Measurements from ENCODE around the gene FIP1L1.

The FIP1L1 gene

DNA sequence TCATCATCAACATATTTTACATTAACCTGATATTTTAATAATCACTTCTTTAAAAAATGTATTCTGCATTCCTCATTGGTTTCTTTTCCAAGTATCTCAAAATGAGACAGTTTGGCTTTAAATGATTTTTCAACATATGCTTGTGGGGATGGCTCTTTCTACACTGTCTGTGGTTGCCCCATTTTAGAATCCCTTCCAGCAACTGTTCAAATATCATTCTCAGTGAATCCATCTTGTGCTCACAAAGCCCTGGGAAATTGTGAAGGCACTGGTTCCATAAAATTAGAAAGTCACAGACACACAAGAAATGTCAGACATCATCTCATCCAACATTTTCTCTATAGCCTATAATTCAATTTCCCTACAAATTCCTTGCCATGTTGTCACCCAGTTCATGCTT, 110.3 kb downstream of the FIP1L1 start:
- Histone ChIP-seq H3K4me1 (ENCODE audit: insufficient read depth, low read length, poor library complexity, severe bottlenecking) (no peaks in the 10 kb centered on the region), H4K20me1 (ENCODE audit: insufficient read depth, low read length, poor library complexity, severe bottlenecking) (no peaks in the 10 kb centered on the region), H2AFZ (ENCODE audit: low read length) (no peak overlapping the region), H3K36me3 (ENCODE audit: insufficient read depth, low read length) (no peaks in the 10 kb centered on the region), H3K79me2 (ENCODE audit: insufficient read depth, low read length) (no peaks in the 10 kb centered on the region), H3K9ac (ENCODE audit: low read depth, low read length, poor library complexity, severe bottlenecking) (no peak overlapping the region), H3F3A (ENCODE audit: low read depth) (no peaks in the 10 kb centered on the region), H3K9me3 (ENCODE audit: insufficient read depth, low read depth, low read length) (no peaks in the 10 kb centered on the region), H3K9me2 (replicated peaks; ENCODE audit: low read depth, low read length) (no peaks in the 10 kb centered on the region), H3K4me2 (ENCODE audit: low read depth, low read length, poor library complexity, severe bottlenecking) (no peak overlapping the region), H3K4me3 (ENCODE audit: low read length, poor library complexity, severe bottlenecking) (no peak overlapping the region), H3K27me3 (ENCODE audit: insufficient read depth, low read length, poor library complexity, severe bottlenecking) (no peaks in the 10 kb centered on the region)
- TF ChIP-seq CTCF (conservative IDR thresholded peaks at IDR 0.05; ENCODE audit: low read length) (no peak), EZH2phosphoT487 (IDR thresholded peaks at IDR 0.05; ENCODE audit: borderline replicate concordance) (no peak)

GRCh38 chr4:53489279-53489889, 111.9 kb downstream of the FIP1L1 start:
- Histone ChIP-seq H4K20me1 (ENCODE audit: insufficient read depth, low read length, poor library complexity, severe bottlenecking) (no peaks in the 10 kb centered on the region), H3K9me2 (replicated peaks; ENCODE audit: low read depth, low read length) (no peaks in the 10 kb centered on the region), H3K9me3 (ENCODE audit: insufficient read depth, low read depth, low read length) (no peaks in the 10 kb centered on the region), H3F3A (ENCODE audit: low read depth) (no peaks in the 10 kb centered on the region), H2AFZ (ENCODE audit: low read length) (no peak overlapping the region), H3K36me3 (ENCODE audit: insufficient read depth, low read length) (no peaks in the 10 kb centered on the region), H3K79me2 (ENCODE audit: insufficient read depth, low read length) (no peaks in the 10 kb centered on the region), H3K27me3 (ENCODE audit: insufficient read depth, low read length, poor library complexity, severe bottlenecking) (no peaks in the 10 kb centered on the region), H3K4me1 (ENCODE audit: insufficient read depth, low read length, poor library complexity, severe bottlenecking) (no peaks in the 10 kb centered on the region), H3K4me3 (ENCODE audit: low read length, poor library complexity, severe bottlenecking) (no peak overlapping the region), H3K9ac (ENCODE audit: low read depth, low read length, poor library complexity, severe bottlenecking) (no peak overlapping the region), H3K4me2 (ENCODE audit: low read depth, low read length, poor library complexity, severe bottlenecking) (no peak overlapping the region)
- no peak for TF ChIP-seq EZH2phosphoT487 (IDR thresholded peaks at IDR 0.05; ENCODE audit: borderline replicate concordance)
- TF ChIP-seq CTCF (conservative IDR thresholded peaks at IDR 0.05; ENCODE audit: low read length): no peak

DNA sequence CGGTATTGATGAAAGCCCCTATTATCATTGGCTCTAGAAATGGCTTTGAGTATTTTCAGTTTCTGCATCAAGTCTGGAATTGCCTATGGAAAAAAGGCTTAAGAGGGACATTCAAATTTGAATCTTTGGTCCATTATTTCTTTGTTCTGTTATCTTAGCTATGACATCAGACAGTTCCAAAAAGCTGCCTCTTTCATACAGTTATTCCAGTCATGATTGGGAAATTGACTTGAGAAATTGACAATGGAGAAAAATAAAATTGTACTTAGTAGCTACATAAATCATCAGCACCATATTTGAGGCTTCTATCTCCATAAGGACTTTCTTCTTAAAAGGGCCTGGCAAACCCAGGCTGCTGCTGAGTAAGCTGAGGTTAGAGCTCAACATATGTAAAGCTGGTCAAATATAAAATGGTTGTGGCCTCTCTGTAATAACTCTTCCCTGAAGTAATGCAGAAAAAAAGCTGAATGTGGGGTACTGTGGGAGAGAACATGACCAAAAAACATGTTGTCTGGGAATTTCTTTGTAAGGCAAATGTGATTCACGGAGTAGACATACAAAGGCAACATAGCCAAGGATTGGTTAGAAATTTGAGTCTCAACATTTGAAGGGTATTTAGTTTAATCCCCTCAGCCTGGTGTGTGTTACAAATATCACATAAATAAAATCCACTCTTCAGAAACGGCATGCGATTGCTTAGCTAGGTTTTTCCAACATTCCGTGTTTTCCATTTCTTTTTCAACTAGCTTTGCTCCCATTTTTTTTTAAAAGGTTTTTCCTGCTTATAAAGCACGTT, 112.9 kb downstream of the FIP1L1 start:
- Histone ChIP-seq H4K20me1 (ENCODE audit: insufficient read depth, low read length, poor library complexity, severe bottlenecking) (no peaks in the 10 kb centered on the region), H3K27me3 (ENCODE audit: insufficient read depth, low read length, poor library complexity, severe bottlenecking) (no peaks in the 10 kb centered on the region)

More for the DNA sequence above, 112.9 kb downstream of the FIP1L1 start:
- no peaks in the 10 kb centered on the region for H3K4me1 ChIP-seq (ENCODE audit: insufficient read depth, low read length, poor library complexity, severe bottlenecking)
- no peak overlapping the region for H3K4me3 ChIP-seq (ENCODE audit: low read length, poor library complexity, severe bottlenecking)
- H3K9me2 ChIP-seq (replicated peaks; ENCODE audit: low read depth, low read length): no peaks in the 10 kb centered on the region
- H2AFZ ChIP-seq (ENCODE audit: low read length): no peak overlapping the region
- H3K79me2 ChIP-seq (ENCODE audit: insufficient read depth, low read length): no peaks in the 10 kb centered on the region
- no peak overlapping the region for H3K4me2 ChIP-seq (ENCODE audit: low read depth, low read length, poor library complexity, severe bottlenecking)
- H3K36me3 ChIP-seq (ENCODE audit: insufficient read depth, low read length): no peaks in the 10 kb centered on the region
- H3K9me3 ChIP-seq (ENCODE audit: insufficient read depth, low read depth, low read length): no peaks in the 10 kb centered on the region
- H3F3A ChIP-seq (ENCODE audit: low read depth): no peaks in the 10 kb centered on the region
- H3K9ac ChIP-seq (ENCODE audit: low read depth, low read length, poor library complexity, severe bottlenecking): no peak overlapping the region
- no peak for TF ChIP-seq EZH2phosphoT487 (IDR thresholded peaks at IDR 0.05; ENCODE audit: borderline replicate concordance)
- no peak for TF ChIP-seq CTCF (conservative IDR thresholded peaks at IDR 0.05; ENCODE audit: low read length)

Data from Loucy (cell line).